CD4-positive, alpha-beta T cell treated with Interleukin-6 for 4 hours (primary cell): ENCODE results near the gene GID8.
"Not testable (repeated sequence)": the region's sequence is repeated elsewhere in the genome, so short reads cannot be mapped to it uniquely, and the experiment has no call there.

Experiments
- DNase-seq: peaks from one replicate; pipeline ENCODE4 v3.0.0-alpha.2; 2020; ENCODE audit warnings: mixed read lengths

Gene GID8

GRCh38 chr20:62959998-62960436 is 22.1 kb downstream of the GID8 start:
- DNase-seq = no peak

- not testable (repeated sequence) for DNase-seq
Measured at GRCh38 chr20:62960446-62961309, 22.7 kb downstream of the GID8 start.

- DNase-seq = no peak
Measured at GRCh38 chr20:62961310-62961783, 23.4 kb downstream of the GID8 start.

GRCh38 chr20:62961799-62962198 is 23.9 kb downstream of the GID8 start:
- DNase-seq = no peak

- DNase-seq = no peak
Measured at GRCh38 chr20:62962221-62962879, 24.4 kb downstream of the GID8 start.

DNA sequence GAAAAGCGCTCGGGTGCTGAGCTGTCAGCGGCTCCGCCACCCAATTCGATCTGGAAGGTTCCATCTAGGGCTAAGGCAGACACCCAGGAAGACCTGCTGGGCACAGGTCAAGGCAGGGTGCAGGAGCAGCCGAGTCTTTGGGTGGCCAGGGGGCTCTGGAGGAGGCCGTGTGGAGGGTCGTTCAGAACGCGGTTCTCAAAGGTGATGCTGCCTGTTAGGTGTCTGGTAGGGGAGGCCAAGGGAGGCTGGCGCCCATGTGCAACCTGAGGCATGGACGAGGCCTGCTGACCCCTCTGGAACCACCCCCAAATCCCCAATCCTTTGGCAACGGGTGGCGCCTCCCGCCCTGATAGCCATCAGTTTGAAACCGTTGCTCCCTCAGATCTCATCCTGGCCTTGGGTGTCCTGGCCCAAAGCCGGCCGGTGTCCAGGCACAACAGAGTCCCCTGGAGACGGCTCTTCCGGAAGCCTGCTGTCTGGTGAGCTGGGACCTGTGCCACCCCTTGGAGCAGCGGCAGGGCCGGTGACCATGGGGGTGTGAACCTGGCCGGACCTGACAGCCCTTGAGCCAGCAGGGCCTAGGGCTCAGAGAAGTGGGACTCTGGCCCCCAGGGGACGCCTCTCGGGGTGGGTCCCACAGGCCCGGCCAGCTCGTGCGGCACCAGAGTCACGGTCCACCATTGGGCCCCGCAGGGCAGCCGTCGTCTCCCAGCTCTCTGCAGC is 25.1 kb downstream of the GID8 start:
- DNase-seq = no peak

DNA sequence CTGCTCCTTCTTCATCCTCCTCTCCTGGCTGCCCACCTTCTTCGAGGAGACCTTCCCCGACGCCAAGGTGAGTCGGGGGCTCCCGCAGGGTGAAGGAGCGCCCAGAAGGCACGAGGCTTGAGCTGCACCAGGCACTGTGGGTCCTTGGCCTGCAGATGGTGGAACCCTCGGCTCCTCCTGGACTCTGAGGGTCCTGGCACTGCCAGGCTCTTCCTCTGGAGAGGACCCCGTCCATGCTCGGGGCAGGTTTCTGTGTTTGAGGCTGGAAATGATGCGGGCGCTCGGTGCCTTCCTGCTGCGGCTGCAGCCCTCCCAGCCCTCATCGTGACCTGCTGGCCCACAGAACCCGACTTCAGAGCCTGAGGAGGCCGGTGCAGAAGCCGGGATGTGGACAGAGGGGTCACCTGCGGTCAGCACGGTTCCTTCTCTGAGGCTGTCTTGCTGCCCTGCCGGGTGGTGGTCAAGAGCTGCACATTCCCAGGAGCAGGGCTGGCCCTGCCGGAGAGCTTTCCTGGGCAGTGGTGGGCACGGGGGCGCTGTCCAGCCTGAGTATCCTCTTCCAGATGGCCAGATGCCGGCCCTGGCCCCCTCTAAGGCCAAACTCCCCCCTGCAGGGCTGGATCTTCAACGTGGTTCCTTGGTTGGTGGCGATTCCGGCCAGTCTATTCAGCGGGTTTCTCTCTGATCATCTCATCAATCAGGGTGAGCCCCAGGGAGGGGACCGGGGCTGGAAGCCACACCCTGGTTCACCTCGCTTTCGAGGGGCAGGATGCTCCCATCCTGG is 25.9 kb downstream of the GID8 start:
- no peak for DNase-seq

DNA sequence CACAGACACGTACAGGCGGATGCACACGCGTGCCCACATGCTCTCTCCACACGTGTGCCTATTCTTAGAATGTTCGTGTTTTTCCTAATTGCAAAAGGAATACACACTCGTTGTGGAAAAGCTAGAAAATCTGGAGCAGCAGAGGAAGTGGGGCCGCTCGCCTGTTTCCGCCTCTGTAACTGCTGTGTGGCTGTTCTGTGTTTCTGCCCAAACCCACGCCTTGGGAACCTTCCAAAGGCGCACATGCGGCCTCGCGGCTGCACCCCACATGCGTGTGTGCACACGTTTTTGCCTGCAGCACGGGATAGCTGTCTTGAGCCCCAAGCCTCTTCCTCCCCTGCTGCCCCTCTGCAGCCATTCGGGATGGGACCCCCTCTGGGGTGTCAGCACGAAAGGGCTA is 26.8 kb downstream of the GID8 start:
- DNase-seq = no peak

- no peak for DNase-seq
Measured at GRCh38 chr20:62965363-62965771, 27.4 kb downstream of the GID8 start.

- no peak for DNase-seq
Measured at GRCh38 chr20:62966212-62967148, 28.5 kb downstream of the GID8 start.

- no peak for DNase-seq
Measured at GRCh38 chr20:62967149-62967501, 29.2 kb downstream of the GID8 start.

DNA sequence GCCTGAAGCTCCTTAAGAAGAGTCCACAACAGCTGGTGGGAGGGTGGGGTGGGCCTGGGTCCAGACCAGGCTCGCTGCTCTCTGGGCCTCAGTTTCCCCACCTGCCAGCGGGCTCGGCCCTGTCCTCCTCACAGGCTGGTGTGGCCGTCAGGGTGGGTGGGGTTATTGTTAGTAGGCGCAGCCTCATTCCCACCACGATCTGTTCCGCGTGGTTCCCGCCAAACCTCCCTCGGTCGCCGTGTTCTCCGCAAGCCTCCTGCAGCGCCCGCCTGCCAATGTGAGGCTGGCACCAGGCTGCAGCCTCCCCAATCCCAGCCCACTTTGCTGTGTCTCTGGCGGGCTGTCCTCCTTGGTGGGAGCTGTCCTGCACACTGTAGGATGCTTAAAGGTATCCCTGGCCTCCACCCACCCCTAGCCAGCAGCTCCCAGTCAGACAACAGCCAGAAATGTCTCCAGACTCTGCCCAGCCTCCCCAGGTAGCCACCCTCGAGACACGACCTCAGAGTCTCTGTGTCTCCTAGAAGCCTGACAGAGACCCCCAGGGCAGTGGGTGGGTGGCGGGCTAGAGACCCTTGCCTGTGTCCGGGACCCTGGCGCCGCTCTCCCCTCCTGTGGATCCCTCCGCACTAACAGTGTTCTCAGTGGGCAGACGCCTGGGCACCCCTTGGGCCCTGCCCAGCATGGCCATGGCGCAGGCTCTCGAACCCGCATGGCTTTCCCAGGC is 29.8 kb downstream of the GID8 start:
- no peak for DNase-seq

DNA sequence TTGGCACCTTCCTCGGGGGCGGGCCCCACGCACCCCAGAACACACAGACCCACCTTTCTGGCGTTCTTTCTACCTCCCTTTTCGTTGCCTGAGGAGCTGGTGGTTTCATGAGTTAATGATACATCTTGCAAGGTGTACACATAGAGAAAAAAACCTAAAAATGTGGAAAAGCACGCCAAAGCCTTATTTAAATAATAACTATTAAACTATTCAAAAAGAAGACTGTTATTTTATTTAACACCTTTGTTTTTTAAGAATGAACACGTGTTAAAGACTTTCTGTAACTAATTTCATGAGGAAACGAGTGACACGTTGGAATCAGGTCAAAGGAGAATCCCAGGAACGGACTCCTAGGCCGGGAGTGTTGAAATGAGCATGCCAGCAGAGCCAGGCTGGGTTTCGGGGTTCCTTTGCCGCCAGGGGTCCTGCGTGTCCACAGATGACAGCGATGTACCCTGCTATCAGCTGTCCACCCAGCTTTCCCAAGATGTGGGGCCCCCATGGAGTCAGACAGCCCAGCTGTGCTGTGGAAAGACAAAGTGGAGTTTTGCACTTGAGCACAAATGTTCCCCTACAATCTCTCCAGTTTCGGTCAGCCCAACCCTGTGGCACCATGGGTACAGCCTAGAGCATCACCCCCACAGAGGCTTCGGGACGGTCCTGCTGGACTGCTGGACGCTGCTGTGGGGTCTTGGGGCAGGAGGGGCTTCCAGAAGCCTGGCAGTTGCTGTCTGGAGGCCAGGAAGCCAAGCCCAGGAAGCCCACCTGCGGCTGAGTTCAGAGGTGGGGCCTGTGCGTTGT is 30.6 kb downstream of the GID8 start:
- DNase-seq = no peak

- no peak for DNase-seq
Measured at GRCh38 chr20:62969179-62969760, 31.3 kb downstream of the GID8 start.

- no peak for DNase-seq
Measured at GRCh38 chr20:62969939-62970306, 32.0 kb downstream of the GID8 start.

GRCh38 chr20:62970307-62971210 is 32.6 kb downstream of the GID8 start:
- no peak for DNase-seq

- no peak for DNase-seq
Measured at GRCh38 chr20:62971211-62971949, 33.4 kb downstream of the GID8 start.
